Activated CD4-positive, alpha-beta memory T cell treated with anti-CD3 and anti-CD28 coated beads, Interleukin-2, amount 10 ng/mL, durations not matched to agents 7 days and 5 days (primary cell): ENCODE results near the gene P3H2. TPM values are rescaled to one million over a fixed set of nuclear protein-coding genes. Genes with fewer than 3 reads are reported as not detected.
"Not testable (repeated sequence)": the region's sequence is repeated elsewhere in the genome, so short reads cannot be mapped to it uniquely, and the experiment has no call there.

ENCODE experiments used
- CTCF ChIA-PET: fragments of 350-600 bp; sonication (Branson Sonifier 250); formaldehyde crosslinking; loops from one replicate; lab custom pipeline; 2021; ENCODE audit warnings: antibody characterized with exemption, inconsistent platforms; lab: Charles Lee
- POLR2A ChIA-PET: fragments of 350-600 bp; sonication (Branson Sonifier 250); formaldehyde crosslinking; loops from one replicate; lab custom pipeline; 2021; ENCODE audit warnings: antibody characterized with exemption; lab: Charles Lee
- DNase-seq: peaks from one replicate; pipeline ENCODE4 v3.0.0-alpha.2; 2020
- H3K27ac Mint-ChIP-seq: one replicate; pipeline ENCODE4 v1.8.0; 2021; ENCODE audit warnings: mild to moderate bottlenecking, mixed read lengths
- H3K27me3 Mint-ChIP-seq: one replicate; pipeline ENCODE4 v1.8.0; 2021; ENCODE audit warnings: mixed read lengths
- H3K36me3 Mint-ChIP-seq: one replicate; pipeline ENCODE4 v1.8.0; 2021; ENCODE audit warnings: low read depth, mixed read lengths
- H3K4me1 Mint-ChIP-seq: one replicate; pipeline ENCODE4 v1.8.0; 2021; ENCODE audit warnings: mixed read lengths
- H3K4me3 Mint-ChIP-seq: one replicate; pipeline ENCODE4 v1.8.0; 2021; ENCODE audit warnings: mild to moderate bottlenecking, mixed read lengths
- H3K9me3 Mint-ChIP-seq: one replicate; pipeline ENCODE4 v1.8.0; 2021; ENCODE audit warnings: mixed read lengths
- total RNA-seq, 2 experiments: library from RNA; stranded (reverse); gene quantifications; one replicate each; pipeline ENCODE4 v1.2.3, GENCODE V29; 2021

Gene P3H2
- total RNA-seq, 2 experiments from 2014 or later: not detected

- POLR2A ChIA-PET: no interaction called here
- CTCF ChIA-PET: no interaction called here
- Mint-ChIP-seq H3K27me3 (peaks cover 3% of the 10 kb centered on the region), H3K36me3 (no peaks in the 10 kb centered on the region), H3K9me3 (no peaks in the 10 kb centered on the region), H3K27ac (no peak overlapping the region), H3K4me1 (no peaks in the 10 kb centered on the region), H3K4me3 (no peak overlapping the region)
- no peak for DNase-seq
Measured at GRCh38 chr3:190089711-190090110, 31.0 kb downstream of the P3H2 start.

- Mint-ChIP-seq H3K27me3 (peaks cover 3% of the 10 kb centered on the region), H3K9me3 (no peaks in the 10 kb centered on the region), H3K4me1 (no peaks in the 10 kb centered on the region), H3K36me3 (no peaks in the 10 kb centered on the region), H3K27ac (no peak overlapping the region), H3K4me3 (no peak overlapping the region)
- ChIA-PET CTCF (no interaction called here), POLR2A (no interaction called here)
- DNase-seq: no peak
Measured at GRCh38 chr3:190088890-190089289, 31.8 kb downstream of the P3H2 start.

GRCh38 chr3:190086191-190086590 lies 34.5 kb downstream of the P3H2 start:
- POLR2A ChIA-PET: no interaction called here
- no peaks in the 10 kb centered on the region for H3K9me3 Mint-ChIP-seq
- no peak overlapping the region for H3K4me3 Mint-ChIP-seq
- CTCF ChIA-PET: no interaction called here
- no peak for DNase-seq
- peaks cover 3% of the 10 kb centered on the region for H3K27me3 Mint-ChIP-seq
- H3K27ac Mint-ChIP-seq: no peak overlapping the region
- no peaks in the 10 kb centered on the region for H3K4me1 Mint-ChIP-seq
- no peaks in the 10 kb centered on the region for H3K36me3 Mint-ChIP-seq

- H3K4me1 Mint-ChIP-seq: no peaks in the 10 kb centered on the region
- DNase-seq: no peak
- no peaks in the 10 kb centered on the region for H3K9me3 Mint-ChIP-seq
- POLR2A ChIA-PET: no interaction called here
- H3K27me3 Mint-ChIP-seq: peaks cover 3% of the 10 kb centered on the region
- no peak overlapping the region for H3K4me3 Mint-ChIP-seq
- H3K36me3 Mint-ChIP-seq: no peaks in the 10 kb centered on the region
- CTCF ChIA-PET: interaction anchor here (1.4 kb wide), 1 partner anchor 124 kb away, joined by 3 read pairs; no protein-coding TSS in a partner anchor
- H3K27ac Mint-ChIP-seq: no peak overlapping the region
Measured at GRCh38 chr3:190084983-190085382, 35.7 kb downstream of the P3H2 start.

GRCh38 chr3:190083635-190084034 lies 37.1 kb downstream of the P3H2 start:
- peaks cover 3% of the 10 kb centered on the region for H3K27me3 Mint-ChIP-seq
- CTCF ChIA-PET: no interaction called here
- H3K9me3 Mint-ChIP-seq: no peaks in the 10 kb centered on the region
- H3K4me3 Mint-ChIP-seq: no peak overlapping the region
- DNase-seq: no peak
- no peaks in the 10 kb centered on the region for H3K36me3 Mint-ChIP-seq
- POLR2A ChIA-PET: no interaction called here
- H3K27ac Mint-ChIP-seq: no peak overlapping the region
- H3K4me1 Mint-ChIP-seq: no peaks in the 10 kb centered on the region

GRCh38 chr3:190081389-190081788 lies 39.3 kb downstream of the P3H2 start:
- H3K9me3 Mint-ChIP-seq: no peaks in the 10 kb centered on the region
- H3K4me1 Mint-ChIP-seq: no peaks in the 10 kb centered on the region
- CTCF ChIA-PET: no interaction called here
- no peak overlapping the region for H3K4me3 Mint-ChIP-seq
- DNase-seq: no peak
- H3K27me3 Mint-ChIP-seq: peaks cover 6% of the 10 kb centered on the region
- POLR2A ChIA-PET: no interaction called here
- no peaks in the 10 kb centered on the region for H3K36me3 Mint-ChIP-seq
- no peak overlapping the region for H3K27ac Mint-ChIP-seq

GRCh38 chr3:190079173-190079572 lies 41.5 kb downstream of the P3H2 start:
- H3K36me3 Mint-ChIP-seq, H3K27ac Mint-ChIP-seq, H3K4me1 Mint-ChIP-seq, DNase-seq, CTCF ChIA-PET, POLR2A ChIA-PET, H3K9me3 Mint-ChIP-seq, H3K4me3 Mint-ChIP-seq, H3K27me3 Mint-ChIP-seq: not testable (repeated sequence)

GRCh38 chr3:190077395-190078045 lies 43.2 kb downstream of the P3H2 start:
- Mint-ChIP-seq H3K27me3 (peaks cover 11% of the 10 kb centered on the region), H3K27ac (no peak overlapping the region), H3K4me3 (no peak overlapping the region), H3K36me3 (no peaks in the 10 kb centered on the region), H3K4me1 (no peaks in the 10 kb centered on the region), H3K9me3 (no peaks in the 10 kb centered on the region)
- ChIA-PET POLR2A (no interaction called here), CTCF (no interaction called here)
- DNase-seq: no peak

- no peak overlapping the region for H3K27ac Mint-ChIP-seq
- DNase-seq: no peak
- no peaks in the 10 kb centered on the region for H3K4me1 Mint-ChIP-seq
- peaks cover 11% of the 10 kb centered on the region for H3K27me3 Mint-ChIP-seq
- H3K36me3 Mint-ChIP-seq: no peaks in the 10 kb centered on the region
- H3K4me3 Mint-ChIP-seq: no peak overlapping the region
- ChIA-PET CTCF (no interaction called here), POLR2A (no interaction called here)
- H3K9me3 Mint-ChIP-seq: no peaks in the 10 kb centered on the region
Measured at GRCh38 chr3:190076601-190077394, 43.9 kb downstream of the P3H2 start.

- Mint-ChIP-seq H3K9me3 (no peaks in the 10 kb centered on the region), H3K4me3 (no peak overlapping the region), H3K4me1 (no peaks in the 10 kb centered on the region), H3K27ac (no peak overlapping the region), H3K36me3 (no peaks in the 10 kb centered on the region), H3K27me3 (peaks cover 11% of the 10 kb centered on the region)
- ChIA-PET POLR2A (no interaction called here), CTCF (no interaction called here)
- no peak for DNase-seq
Measured at GRCh38 chr3:190076136-190076535, 44.6 kb downstream of the P3H2 start.

GRCh38 chr3:190074817-190075216 lies 45.9 kb downstream of the P3H2 start:
- ChIA-PET POLR2A (no interaction called here), CTCF (no interaction called here)
- Mint-ChIP-seq H3K27me3 (peaks cover 11% of the 10 kb centered on the region), H3K36me3 (no peaks in the 10 kb centered on the region), H3K27ac (no peak overlapping the region), H3K4me1 (no peaks in the 10 kb centered on the region), H3K4me3 (no peak overlapping the region), H3K9me3 (no peaks in the 10 kb centered on the region)
- no peak for DNase-seq

GRCh38 chr3:190073264-190074008 lies 47.3 kb downstream of the P3H2 start:
- Mint-ChIP-seq H3K36me3 (no peaks in the 10 kb centered on the region), H3K9me3 (no peaks in the 10 kb centered on the region), H3K4me1 (no peaks in the 10 kb centered on the region), H3K4me3 (no peak overlapping the region), H3K27me3 (peaks cover 11% of the 10 kb centered on the region), H3K27ac (no peak overlapping the region)
- CTCF ChIA-PET: no interaction called here
- POLR2A ChIA-PET: no interaction called here
- no peak for DNase-seq

- Mint-ChIP-seq H3K27me3 (peaks cover 11% of the 10 kb centered on the region), H3K9me3 (no peaks in the 10 kb centered on the region)
Measured at GRCh38 chr3:190072856-190073255, 47.8 kb downstream of the P3H2 start.

More at GRCh38 chr3:190072856-190073255, 47.8 kb downstream of the P3H2 start:
- no peaks in the 10 kb centered on the region for H3K4me1 Mint-ChIP-seq
- CTCF ChIA-PET: no interaction called here
- H3K27ac Mint-ChIP-seq: no peak overlapping the region
- DNase-seq: no peak
- no peak overlapping the region for H3K4me3 Mint-ChIP-seq
- H3K36me3 Mint-ChIP-seq: no peaks in the 10 kb centered on the region
- POLR2A ChIA-PET: no interaction called here
